SK-N-SH treated with all-trans-retinoic acid at 6 μM for 48 hours (cell line): ENCODE results near the gene SMPD3.

Experiments
- ATAC-seq: fragments of 200-7000 bp; cut with Tn5 transposase; 3 replicates; pipeline ENCODE4 v1.9.1; 2020; ENCODE audit warnings: mild to moderate bottlenecking, moderate library complexity
- ARNTL ChIP-seq: fragments of 450-650 bp; formaldehyde crosslinking; IDR thresholded peaks from 2 replicates; pipeline ENCODE4 v1.5.0; 2020; ENCODE audit warnings: low read depth, mild to moderate bottlenecking, moderate library complexity, borderline replicate concordance
- BACH2 ChIP-seq: fragments of 250-450 bp; sonication (Bioruptor Pico); IDR thresholded peaks from 2 replicates; pipeline ENCODE4 v1.9.0; 2021; ENCODE audit warnings: mild to moderate bottlenecking, borderline replicate concordance
- CREB5 ChIP-seq: fragments of 250-450 bp; sonication (Bioruptor Pico); IDR thresholded peaks from 2 replicates; pipeline ENCODE4 v1.5.1; 2020; ENCODE audit warnings: low read depth, mild to moderate bottlenecking, moderate library complexity
- CSDC2 ChIP-seq: fragments of 250-450 bp; sonication (Bioruptor Pico); IDR thresholded peaks from 2 replicates; pipeline ENCODE4 v1.5.0; 2020; ENCODE audit warnings: mild to moderate bottlenecking, moderate library complexity
- CSRNP3 ChIP-seq: fragments of 250-450 bp; sonication (Bioruptor Pico); IDR thresholded peaks from 2 replicates; pipeline ENCODE4 v1.5.1; 2021; ENCODE audit warnings: mild to moderate bottlenecking, moderate library complexity
- GLIS3 ChIP-seq: fragments of 250-450 bp; sonication (Bioruptor Pico); IDR thresholded peaks from 2 replicates; pipeline ENCODE4 v1.5.0; 2020; ENCODE audit warnings: mild to moderate bottlenecking, moderate library complexity
- ISL1 ChIP-seq: fragments of 250-450 bp; sonication (Bioruptor Pico); IDR thresholded peaks from 2 replicates; pipeline ENCODE4 v2.1.2; 2022; ENCODE audit warnings: mild to moderate bottlenecking, moderate library complexity
- OSR1 ChIP-seq: fragments of 250-450 bp; sonication (Bioruptor Pico); IDR thresholded peaks from 2 replicates; pipeline ENCODE4 v1.8.0; 2022; ENCODE audit warnings: moderate library complexity, mild to moderate bottlenecking, inconsistent platforms
- POU6F1 ChIP-seq: fragments of 250-450 bp; sonication (Bioruptor Pico); IDR thresholded peaks from 2 replicates; pipeline ENCODE4 v1.8.0; 2021; ENCODE audit warnings: low read depth, mild to moderate bottlenecking, moderate library complexity, borderline replicate concordance
- PPARA ChIP-seq: fragments of 250-450 bp; sonication (Bioruptor Pico); IDR thresholded peaks from 2 replicates; pipeline ENCODE4 v1.5.0; 2020; ENCODE audit warnings: mild to moderate bottlenecking, borderline replicate concordance
- RARB ChIP-seq: fragments of 250-450 bp; sonication (Bioruptor Pico); IDR thresholded peaks from 2 replicates; pipeline ENCODE4 v1.8.0; 2021; ENCODE audit warnings: mild to moderate bottlenecking, moderate library complexity
- SNAI2 ChIP-seq: fragments of 250-450 bp; sonication (Bioruptor Pico); IDR thresholded peaks from 2 replicates; pipeline ENCODE4 v1.5.0; 2020; ENCODE audit warnings: mild to moderate bottlenecking, moderate library complexity
- TCF4 ChIP-seq: fragments of 250-450 bp; sonication (Bioruptor Pico); IDR thresholded peaks from 2 replicates; pipeline ENCODE4 v1.8.0; 2021; ENCODE audit warnings: mild to moderate bottlenecking, moderate library complexity, borderline replicate concordance
- TOX ChIP-seq: fragments of 250-450 bp; sonication (Bioruptor Pico); IDR thresholded peaks from 2 replicates; pipeline ENCODE4 v1.8.0; 2021; ENCODE audit warnings: mild to moderate bottlenecking, moderate library complexity, borderline replicate concordance
- ZC3H10 ChIP-seq: fragments of 250-450 bp; sonication (Bioruptor Pico); IDR thresholded peaks from 2 replicates; pipeline ENCODE4 v1.5.1; 2021; ENCODE audit warnings: mild to moderate bottlenecking, moderate library complexity
- ZFP3 ChIP-seq: fragments of 250-450 bp; sonication (Bioruptor Pico); IDR thresholded peaks from 2 replicates; pipeline ENCODE4 v1.5.0; 2020; ENCODE audit warnings: mild to moderate bottlenecking, moderate library complexity
- ZFP30 ChIP-seq: fragments of 450-650 bp; formaldehyde crosslinking; IDR thresholded peaks from 2 replicates; pipeline ENCODE4 v1.5.0; 2022; ENCODE audit warnings: mild to moderate bottlenecking, moderate library complexity
- ZNF70 ChIP-seq: fragments of 450-650 bp; formaldehyde crosslinking; IDR thresholded peaks from 2 replicates; pipeline ENCODE4 v1.5.0; 2020; ENCODE audit warnings: mild to moderate bottlenecking, moderate library complexity
- ZNF8 ChIP-seq: fragments of 450-650 bp; formaldehyde crosslinking; IDR thresholded peaks from 2 replicates; pipeline ENCODE4 v1.5.0; 2020; ENCODE audit warnings: mild to moderate bottlenecking, moderate library complexity
- TF ChIP-seq, protein P1 (sequence below): fragments of 250-450 bp; sonication (Bioruptor Pico); IDR thresholded peaks from 2 replicates; pipeline ENCODE4 v1.8.0; 2020; ENCODE audit warnings: mild to moderate bottlenecking, moderate library complexity, borderline replicate concordance

SMPD3 gene

GRCh38 chr16:68427649-68428303 is 20.5 kb downstream of the SMPD3 start (continued):
- TF ChIP-seq CREB5 (CRISPR knock-in tag) (no peak), SNAI2 (no peak), ZFP3 (CRISPR knock-in tag) (no peak), RARB (CRISPR knock-in tag) (no peak), CSDC2 (CRISPR knock-in tag) (no peak)

DNA sequence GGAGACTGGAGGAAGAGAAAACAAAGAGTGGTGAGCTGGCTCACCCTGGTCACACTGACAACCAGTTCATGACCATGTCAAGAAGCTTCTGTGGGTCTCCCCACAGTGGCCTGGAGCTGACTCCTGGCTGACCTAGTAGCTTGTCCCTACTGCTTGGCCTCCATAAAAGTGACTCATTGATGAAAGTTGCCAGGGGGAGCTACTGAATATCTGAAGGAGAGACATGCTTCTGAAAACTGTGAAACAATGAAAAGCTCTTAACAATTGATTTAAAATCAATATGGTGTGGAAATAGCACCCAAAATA is 22.0 kb downstream of the SMPD3 start:
- ATAC-seq: no peak
- TF ChIP-seq ZFP3 (CRISPR knock-in tag): no peak
- no peak for TF ChIP-seq ISL1
- TF ChIP-seq GLIS3 (CRISPR knock-in tag): no peak
- no peak for TF ChIP-seq ZFP30 (CRISPR knock-in tag)
- no peak for TF ChIP-seq ZC3H10 (CRISPR knock-in tag)
- no peak for TF ChIP-seq ARNTL (CRISPR knock-in tag)
- no peak for TF ChIP-seq PPARA (CRISPR knock-in tag)
- no peak for TF ChIP-seq TOX (CRISPR knock-in tag)
- TF ChIP-seq BACH2 (CRISPR knock-in tag): no peak
- TF ChIP-seq CSDC2 (CRISPR knock-in tag): no peak
- TF ChIP-seq CSRNP3 (CRISPR knock-in tag): no peak
- no peak for TF ChIP-seq CREB5 (CRISPR knock-in tag)
- TF ChIP-seq ZNF8 (CRISPR knock-in tag): no peak
- no peak for TF ChIP-seq ZNF70 (CRISPR knock-in tag)

DNA sequence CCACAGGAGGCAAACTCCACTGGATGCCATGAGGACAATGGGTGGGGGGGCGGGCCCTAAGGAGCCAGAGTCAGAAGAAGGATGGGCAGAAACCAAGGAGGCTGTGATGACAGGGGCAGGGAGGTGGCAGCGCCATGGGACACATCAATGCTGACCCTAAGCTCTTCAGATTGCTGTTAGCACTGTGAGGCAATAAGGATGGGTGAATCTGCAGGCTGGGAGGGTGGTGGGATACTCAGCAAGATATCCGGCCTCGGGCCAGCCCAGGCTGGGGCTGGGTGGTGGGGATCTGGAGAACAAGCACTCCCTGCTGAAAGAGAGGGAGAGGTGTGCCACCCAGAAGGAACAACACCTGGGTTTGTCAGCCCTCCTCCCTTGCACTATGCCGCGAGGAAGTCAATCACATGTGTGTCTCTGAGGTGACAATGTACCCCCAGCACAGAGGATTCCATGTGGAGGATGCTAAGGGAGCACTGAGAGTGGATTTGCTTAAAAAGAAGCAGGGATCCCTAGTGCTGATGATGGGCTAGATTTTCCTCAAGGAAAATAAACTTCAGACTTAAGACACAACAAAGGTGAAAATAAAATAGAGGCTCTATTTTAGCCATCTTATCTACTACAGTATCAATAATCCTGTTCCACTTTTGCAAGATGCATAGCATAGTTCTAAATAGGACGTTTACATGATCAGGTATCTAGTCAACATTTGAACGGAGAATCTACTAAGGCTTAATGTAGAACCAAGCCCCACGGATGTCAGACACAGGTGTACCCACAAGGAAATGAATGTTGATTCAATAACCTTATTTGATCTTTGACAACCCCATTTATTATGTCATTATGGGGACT is 22.6 kb downstream of the SMPD3 start:
- no peak for ATAC-seq
- TF ChIP-seq OSR1 (CRISPR knock-in tag) (no peak), ZNF70 (CRISPR knock-in tag) (no peak), TCF4 (no peak), BACH2 (CRISPR knock-in tag) (no peak), ISL1 (no peak), ARNTL (CRISPR knock-in tag) (no peak), ZC3H10 (CRISPR knock-in tag) (no peak), TOX (CRISPR knock-in tag) (no peak), SNAI2 (no peak), PPARA (CRISPR knock-in tag) (no peak)
- TF ChIP-seq, protein P1, sequence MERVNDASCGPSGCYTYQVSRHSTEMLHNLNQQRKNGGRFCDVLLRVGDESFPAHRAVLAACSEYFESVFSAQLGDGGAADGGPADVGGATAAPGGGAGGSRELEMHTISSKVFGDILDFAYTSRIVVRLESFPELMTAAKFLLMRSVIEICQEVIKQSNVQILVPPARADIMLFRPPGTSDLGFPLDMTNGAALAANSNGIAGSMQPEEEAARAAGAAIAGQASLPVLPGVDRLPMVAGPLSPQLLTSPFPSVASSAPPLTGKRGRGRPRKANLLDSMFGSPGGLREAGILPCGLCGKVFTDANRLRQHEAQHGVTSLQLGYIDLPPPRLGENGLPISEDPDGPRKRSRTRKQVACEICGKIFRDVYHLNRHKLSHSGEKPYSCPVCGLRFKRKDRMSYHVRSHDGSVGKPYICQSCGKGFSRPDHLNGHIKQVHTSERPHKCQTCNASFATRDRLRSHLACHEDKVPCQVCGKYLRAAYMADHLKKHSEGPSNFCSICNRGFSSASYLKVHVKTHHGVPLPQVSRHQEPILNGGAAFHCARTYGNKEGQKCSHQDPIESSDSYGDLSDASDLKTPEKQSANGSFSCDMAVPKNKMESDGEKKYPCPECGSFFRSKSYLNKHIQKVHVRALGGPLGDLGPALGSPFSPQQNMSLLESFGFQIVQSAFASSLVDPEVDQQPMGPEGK (CRISPR knock-in tag): no peak

DNA sequence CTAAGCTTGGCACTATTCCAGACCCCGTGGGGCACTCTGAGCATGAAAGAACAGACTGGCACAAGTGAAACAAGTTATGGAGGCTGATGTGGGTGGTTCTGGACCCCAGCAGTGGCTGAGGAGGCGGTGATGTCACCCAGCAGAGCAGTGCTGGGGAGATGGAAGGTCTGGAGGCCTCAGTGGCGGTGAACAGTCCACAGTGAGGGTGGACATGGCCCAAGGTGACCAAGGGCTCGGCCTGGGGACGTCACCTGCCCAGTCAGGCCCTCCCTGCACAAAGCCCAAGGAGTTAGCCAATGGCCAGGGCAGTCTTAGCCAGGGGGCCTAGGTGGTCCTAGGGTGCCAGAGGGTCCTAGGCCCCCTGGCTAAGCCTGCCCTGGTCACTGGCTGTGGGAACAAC is 24.5 kb downstream of the SMPD3 start:
- TF ChIP-seq BACH2 (CRISPR knock-in tag): no peak
- no peak for TF ChIP-seq RARB (CRISPR knock-in tag)
- no peak for TF ChIP-seq POU6F1 (CRISPR knock-in tag)
- no peak for TF ChIP-seq ISL1
- ATAC-seq: no peak
